Smooth muscle cell (in vitro differentiated cells): ENCODE measurements around the gene ADAMTS17. TPM values are rescaled to one million over a fixed set of nuclear protein-coding genes. Genes with fewer than 3 reads are reported as not detected.

Source experiments
- DNase-seq: peaks from one replicate; lab custom pipeline; 2025; ENCODE audit not compliant: unreplicated experiment; lab: John Stamatoyannopoulos, UW
- H2AFZ ChIP-seq: fragments of 200-600 bp; sonication (generic); 2 replicates; pipeline ENCODE4 v1.6.0; 2016; ENCODE audit warnings: antibody characterized with exemption, low read depth, mild to moderate bottlenecking
- H3F3A ChIP-seq: fragments of 200-600 bp; sonication (generic); 2 replicates; pipeline ENCODE4 v1.6.0; 2017; ENCODE audit warnings: antibody characterized with exemption, low read depth
- H3K27ac ChIP-seq: fragments of 200-600 bp; sonication (generic); 2 replicates; pipeline ENCODE4 v1.5.1; 2016; ENCODE audit warnings: low read depth, mild to moderate bottlenecking
- H3K27me3 ChIP-seq: fragments of 200-600 bp; sonication (generic); 2 replicates; pipeline ENCODE4 v1.6.1; 2016; ENCODE audit warnings: low read depth, mild to moderate bottlenecking
- H3K36me3 ChIP-seq: fragments of 200-600 bp; sonication (generic); 2 replicates; pipeline ENCODE4 v1.5.1; 2016; ENCODE audit warnings: low read depth
- H3K4me1 ChIP-seq: fragments of 200-600 bp; sonication (generic); 2 replicates; pipeline ENCODE4 v1.5.1; 2016; ENCODE audit warnings: low read depth
- H3K4me2 ChIP-seq: fragments of 200-600 bp; sonication (generic); 2 replicates; pipeline ENCODE4 v1.6.0; 2016; ENCODE audit warnings: mild to moderate bottlenecking
- H3K4me3 ChIP-seq: fragments of 200-600 bp; sonication (generic); 2 replicates; pipeline ENCODE4 v1.5.1; 2016; ENCODE audit warnings: mild to moderate bottlenecking
- H3K79me2 ChIP-seq: fragments of 200-600 bp; sonication (generic); 2 replicates; pipeline ENCODE4 v1.6.0; 2016; ENCODE audit warnings: low read depth, mild to moderate bottlenecking
- H3K9ac ChIP-seq: fragments of 200-600 bp; sonication (generic); 2 replicates; pipeline ENCODE4 v1.6.0; 2016; ENCODE audit warnings: low read depth
- H3K9me3 ChIP-seq: fragments of 200-600 bp; sonication (generic); replicated peaks from 2 replicates; pipeline ENCODE4 v1.5.1; 2016; ENCODE audit warnings: low read depth
- H4K20me1 ChIP-seq: fragments of 200-600 bp; sonication (generic); 2 replicates; pipeline ENCODE4 v1.6.0; 2016; ENCODE audit warnings: low read depth
- WGBS: methylation state at CpG from one replicate; pipeline ENCODE4 v1.1.7; 2016; ENCODE audit warnings: low lambda C conversion rate; 5-methylcytosine and 5-hydroxymethylcytosine counted together
- polyA plus RNA-seq: library from polyadenylated mRNA; unstranded; fragments of >200 nt; fragmentation: Nextera tagmentation; extraction: Ambion mirVana; gene quantifications from 2 replicates; pipeline ENCODE4 v1.2.1, GENCODE V29; 2016
- total RNA-seq: library from RNA; depleted of rRNA; stranded (reverse); fragments of >200 nt; gene quantifications from 2 replicates; pipeline ENCODE4 v1.2.3, GENCODE V29; 2014
- TF ChIP-seq, protein P1 (sequence below): fragments of 200-600 bp; sonication (generic); IDR thresholded peaks from 2 replicates; pipeline ENCODE4 v1.5.1; 2017; ENCODE audit warnings: borderline replicate concordance, mild to moderate bottlenecking, antibody characterized with exemption; ENCODE audit not compliant: insufficient read depth, poor library complexity, severe bottlenecking

ADAMTS17 gene
- total and polyA plus RNA-seq, 2 experiments from 2014 or later: 0.63 to 3.1 TPM

GRCh38 chr15:100048736-100049135 is 293.0 kb downstream of the ADAMTS17 start:
- Histone ChIP-seq H3K79me2 (no peaks in the 10 kb centered on the region), H3K36me3 (no peaks in the 10 kb centered on the region), H3K27ac (no peak overlapping the region), H3K9ac (no peak overlapping the region), H3K27me3 (peaks cover 9% of the 10 kb centered on the region), H4K20me1 (no peaks in the 10 kb centered on the region), H3F3A (no peaks in the 10 kb centered on the region), H3K4me1 (no peaks in the 10 kb centered on the region), H3K9me3 (no peaks in the 10 kb centered on the region), H2AFZ (no peak overlapping the region), H3K4me3 (no peak overlapping the region), H3K4me2 (no peak overlapping the region)
- DNase-seq: no peak
- WGBS: 91% methylated on average over 11 of the region's 11 CpGs
- TF ChIP-seq, protein P1, sequence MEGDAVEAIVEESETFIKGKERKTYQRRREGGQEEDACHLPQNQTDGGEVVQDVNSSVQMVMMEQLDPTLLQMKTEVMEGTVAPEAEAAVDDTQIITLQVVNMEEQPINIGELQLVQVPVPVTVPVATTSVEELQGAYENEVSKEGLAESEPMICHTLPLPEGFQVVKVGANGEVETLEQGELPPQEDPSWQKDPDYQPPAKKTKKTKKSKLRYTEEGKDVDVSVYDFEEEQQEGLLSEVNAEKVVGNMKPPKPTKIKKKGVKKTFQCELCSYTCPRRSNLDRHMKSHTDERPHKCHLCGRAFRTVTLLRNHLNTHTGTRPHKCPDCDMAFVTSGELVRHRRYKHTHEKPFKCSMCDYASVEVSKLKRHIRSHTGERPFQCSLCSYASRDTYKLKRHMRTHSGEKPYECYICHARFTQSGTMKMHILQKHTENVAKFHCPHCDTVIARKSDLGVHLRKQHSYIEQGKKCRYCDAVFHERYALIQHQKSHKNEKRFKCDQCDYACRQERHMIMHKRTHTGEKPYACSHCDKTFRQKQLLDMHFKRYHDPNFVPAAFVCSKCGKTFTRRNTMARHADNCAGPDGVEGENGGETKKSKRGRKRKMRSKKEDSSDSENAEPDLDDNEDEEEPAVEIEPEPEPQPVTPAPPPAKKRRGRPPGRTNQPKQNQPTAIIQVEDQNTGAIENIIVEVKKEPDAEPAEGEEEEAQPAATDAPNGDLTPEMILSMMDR: no peak

DNA sequence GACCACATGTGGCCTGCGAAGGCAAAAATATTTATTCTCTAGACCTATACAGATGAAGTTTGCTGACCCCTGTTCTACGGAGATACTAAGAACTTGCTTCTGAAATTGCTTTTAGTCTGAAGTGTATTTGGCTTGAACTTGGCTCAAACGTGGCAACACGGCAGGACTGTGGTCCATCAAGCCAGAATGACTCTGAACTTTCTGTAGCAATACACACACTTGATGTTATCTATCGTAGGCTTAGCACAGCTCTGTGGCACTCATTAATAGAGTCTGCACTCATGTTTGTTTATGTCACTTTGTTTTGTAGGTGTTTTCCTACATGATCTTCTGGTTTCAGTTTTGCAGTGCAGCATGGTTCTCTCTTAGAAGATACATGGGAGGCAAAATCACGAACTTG is 298.1 kb downstream of the ADAMTS17 start:
- DNase-seq: no peak
- Histone ChIP-seq H3K36me3 (no peaks in the 10 kb centered on the region), H3K4me3 (no peak overlapping the region), H2AFZ (peak overlapping the region; percentile 17), H3K27ac (peak overlapping the region; percentile 77), H4K20me1 (no peaks in the 10 kb centered on the region), H3K79me2 (no peaks in the 10 kb centered on the region), H3K9me3 (no peaks in the 10 kb centered on the region), H3K4me1 (peaks cover 11% of the 10 kb centered on the region), H3F3A (peaks cover 3% of the 10 kb centered on the region), H3K27me3 (no peaks in the 10 kb centered on the region), H3K4me2 (peak overlapping the region; percentile 81), H3K9ac (no peak overlapping the region)
- TF ChIP-seq, protein P1: no peak
- 48% methylated on average over 6 of the region's 6 CpGs for whole genome bisulfite sequencing

DNA sequence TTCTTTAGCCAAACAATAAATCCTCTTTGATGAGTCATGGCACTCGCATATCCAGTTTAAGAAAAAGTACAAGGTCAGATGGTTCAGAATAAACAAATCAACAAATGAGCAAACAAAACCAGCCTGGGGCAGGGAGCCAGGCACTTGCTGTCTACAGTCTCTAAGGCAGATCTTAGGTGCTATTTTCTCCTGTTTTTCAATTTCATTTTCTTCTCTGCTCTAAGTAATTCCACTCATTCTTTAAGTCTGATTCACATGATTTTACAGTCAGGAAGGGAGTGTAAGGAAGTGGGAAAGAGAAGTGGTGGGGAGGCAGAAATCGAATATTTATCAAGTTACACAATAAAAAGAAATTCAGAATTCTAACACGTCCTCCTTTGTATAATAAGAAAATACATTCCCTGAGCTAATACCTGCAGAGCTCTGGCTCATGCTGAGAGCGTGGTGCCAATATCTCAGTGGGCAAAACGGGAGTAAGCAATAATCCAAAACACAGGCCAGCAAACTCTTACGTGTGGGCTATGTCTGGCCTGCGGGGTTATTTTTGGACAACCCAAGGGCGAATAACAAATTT is 298.6 kb downstream of the ADAMTS17 start:
- Histone ChIP-seq H2AFZ (peak overlapping the region; percentile 17), H3K4me1 (peaks cover 11% of the 10 kb centered on the region), H3K9me3 (no peaks in the 10 kb centered on the region), H3K4me3 (no peak overlapping the region), H4K20me1 (no peaks in the 10 kb centered on the region), H3F3A (peaks cover 3% of the 10 kb centered on the region), H3K4me2 (peak overlapping the region; percentile 81), H3K79me2 (no peaks in the 10 kb centered on the region), H3K9ac (no peak overlapping the region), H3K36me3 (no peaks in the 10 kb centered on the region), H3K27ac (peak overlapping the region; percentile 77), H3K27me3 (no peaks in the 10 kb centered on the region)
- TF ChIP-seq, protein P1: no peak
- 51% methylated on average over 8 of the region's 8 CpGs for WGBS
- no peak for DNase-seq

DNA sequence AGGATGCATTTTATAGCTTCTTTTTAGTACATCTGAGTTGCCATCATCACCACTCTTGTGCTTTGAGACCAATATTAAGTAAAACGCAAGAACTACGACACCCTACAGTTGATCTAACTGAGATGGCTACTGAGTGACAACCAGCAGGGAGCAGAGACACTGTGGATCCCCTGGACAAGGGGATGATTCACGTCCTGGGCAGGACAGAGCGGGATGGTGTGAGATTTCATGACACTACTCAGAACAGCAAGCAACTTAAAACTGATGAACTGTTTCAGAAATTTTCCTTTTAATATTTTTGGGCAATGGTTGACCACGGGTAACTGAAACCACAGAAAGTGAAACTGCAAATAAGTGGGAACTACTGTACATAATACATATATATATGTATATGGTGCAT is 299.2 kb downstream of the ADAMTS17 start:
- H3K79me2 ChIP-seq: no peaks in the 10 kb centered on the region
- H3K36me3 ChIP-seq: no peaks in the 10 kb centered on the region
- TF ChIP-seq, protein P1: no peak
- H3K4me3 ChIP-seq: no peak overlapping the region
- H2AFZ ChIP-seq: peak overlapping the region; percentile 32
- no peaks in the 10 kb centered on the region for H3K27me3 ChIP-seq
- no peaks in the 10 kb centered on the region for H4K20me1 ChIP-seq
- peak overlapping the region; percentile 58 for H3K9ac ChIP-seq
- no peaks in the 10 kb centered on the region for H3K9me3 ChIP-seq
- 37% methylated on average over 5 of the region's 5 CpGs for WGBS
- peaks cover 11% of the 10 kb centered on the region for H3K4me1 ChIP-seq
- DNase-seq: no peak
- H3K4me2 ChIP-seq: peak overlapping the region; percentile 81
- peaks cover 3% of the 10 kb centered on the region for H3F3A ChIP-seq
- H3K27ac ChIP-seq: peak overlapping the region; percentile 77
